ENCODE measurements around the gene CRY2.

Gene CRY2

GRCh38 chr11:45930951-45931570 is 83.8 kb downstream of the CRY2 start:
- DNase-seq (ENCODE audit: low spot score) = no peak

GRCh38 chr11:45931739-45932138 is 84.5 kb downstream of the CRY2 start:
- no peak for DNase-seq (ENCODE audit: low spot score)

GRCh38 chr11:45932217-45932616 is 84.9 kb downstream of the CRY2 start:
- DNase-seq (ENCODE audit: low spot score) = no peak

Data from globus pallidus (tissue), 1 donor.